ENCODE data around the gene APPBP2.

DNA sequence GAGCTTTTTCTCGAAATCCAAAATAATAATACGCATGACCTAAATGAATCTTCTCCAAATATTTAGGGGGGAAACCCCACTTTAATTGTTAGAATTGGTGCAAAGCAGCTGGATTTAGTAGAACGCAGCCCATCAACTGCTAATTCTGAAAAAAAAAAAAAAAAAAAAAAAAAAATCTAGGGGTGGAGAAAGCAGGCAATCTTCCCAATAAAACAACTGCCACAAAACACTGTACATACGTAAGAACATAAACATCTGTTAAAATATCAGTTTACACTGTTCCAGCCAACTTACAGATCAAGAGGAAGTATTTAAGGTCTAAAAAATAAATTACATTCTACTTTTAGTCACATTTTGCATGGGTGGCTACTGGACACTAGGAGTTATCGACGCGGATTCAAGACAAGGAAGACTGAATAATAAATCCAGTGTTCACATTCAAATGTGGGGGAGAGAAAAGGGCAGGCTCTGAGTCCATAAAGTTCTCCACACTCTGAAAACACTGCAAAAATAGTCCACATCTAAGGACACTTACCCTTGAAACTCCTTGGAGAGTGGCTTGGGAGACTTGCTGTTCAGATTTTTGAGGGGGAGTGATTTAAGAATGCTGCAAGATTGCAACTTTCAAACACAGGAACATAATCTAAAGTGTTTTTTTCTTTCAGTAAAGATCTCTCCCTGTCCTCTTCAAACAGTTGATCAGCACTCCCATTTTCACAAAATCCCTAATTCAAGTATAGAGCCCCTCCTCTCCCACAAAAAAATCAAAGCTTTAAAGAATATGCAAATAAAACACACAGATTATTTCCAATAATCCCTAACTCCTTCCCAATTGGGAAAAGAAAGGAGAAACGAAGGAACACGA lies 1.3 kb downstream of the APPBP2 start:
- TF ChIP-seq POLR2A (IDR thresholded peaks at IDR 0.05; ENCODE audit: low read depth), result no peak
- TF ChIP-seq, protein P1, sequence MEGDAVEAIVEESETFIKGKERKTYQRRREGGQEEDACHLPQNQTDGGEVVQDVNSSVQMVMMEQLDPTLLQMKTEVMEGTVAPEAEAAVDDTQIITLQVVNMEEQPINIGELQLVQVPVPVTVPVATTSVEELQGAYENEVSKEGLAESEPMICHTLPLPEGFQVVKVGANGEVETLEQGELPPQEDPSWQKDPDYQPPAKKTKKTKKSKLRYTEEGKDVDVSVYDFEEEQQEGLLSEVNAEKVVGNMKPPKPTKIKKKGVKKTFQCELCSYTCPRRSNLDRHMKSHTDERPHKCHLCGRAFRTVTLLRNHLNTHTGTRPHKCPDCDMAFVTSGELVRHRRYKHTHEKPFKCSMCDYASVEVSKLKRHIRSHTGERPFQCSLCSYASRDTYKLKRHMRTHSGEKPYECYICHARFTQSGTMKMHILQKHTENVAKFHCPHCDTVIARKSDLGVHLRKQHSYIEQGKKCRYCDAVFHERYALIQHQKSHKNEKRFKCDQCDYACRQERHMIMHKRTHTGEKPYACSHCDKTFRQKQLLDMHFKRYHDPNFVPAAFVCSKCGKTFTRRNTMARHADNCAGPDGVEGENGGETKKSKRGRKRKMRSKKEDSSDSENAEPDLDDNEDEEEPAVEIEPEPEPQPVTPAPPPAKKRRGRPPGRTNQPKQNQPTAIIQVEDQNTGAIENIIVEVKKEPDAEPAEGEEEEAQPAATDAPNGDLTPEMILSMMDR (IDR thresholded peaks at IDR 0.05), result no peak
- no peak for TF ChIP-seq POLR2AphosphoS5 (IDR thresholded peaks at IDR 0.05)
- TF ChIP-seq EP300 (IDR thresholded peaks at IDR 0.05), result no peak

Data from esophagus muscularis mucosa (tissue), 4 donors.